ENCODE measurements around the gene GABRB3. TPM values are rescaled to one million over a fixed set of nuclear protein-coding genes. Genes with fewer than 3 reads are reported as not detected.

GABRB3 gene
- polyA plus RNA-seq, 1 donor (not counting 4 experiments of a cell fraction or from before 2014, with no cell fraction given) = 0.81 TPM

DNA sequence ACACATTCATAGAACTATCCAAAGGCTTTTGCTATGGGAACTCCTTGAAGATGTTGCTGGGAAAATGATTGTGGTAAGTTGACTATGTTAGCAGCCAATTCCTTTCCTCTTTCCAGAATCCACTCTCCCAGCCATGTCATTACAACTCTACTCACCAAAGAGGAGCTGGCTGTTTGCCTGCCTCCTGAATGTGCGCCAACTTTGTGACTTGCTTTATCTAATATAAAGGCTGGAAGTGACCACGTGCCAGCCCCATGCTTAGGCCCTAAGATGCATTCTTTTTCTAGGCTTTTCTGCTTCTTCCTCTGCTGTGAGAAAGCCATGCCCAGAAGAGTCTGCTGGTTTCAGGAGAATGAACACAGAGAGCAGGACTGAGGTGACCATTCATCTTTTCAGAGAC lies 182.2 kb downstream of the GABRB3 start:
- H3K79me2 ChIP-seq (ENCODE audit: control insufficient read depth, insufficient read depth, low read length) = no peaks in the 10 kb centered on the region
- no peak overlapping the region for H3K27ac ChIP-seq (ENCODE audit: control insufficient read depth, insufficient read depth, low read length)
- H3K9ac ChIP-seq (ENCODE audit: control insufficient read depth, extremely low read depth, insufficient read depth, low read length) = no peak overlapping the region
- H3K27me3 ChIP-seq (ENCODE audit: control insufficient read depth, extremely low read depth, insufficient read depth, low read length) = no peaks in the 10 kb centered on the region
- dilution Hi-C loops (cut with MboI; ENCODE audit: extremely low pct_ligation_motif_present, low sequenced_read_pairs) = no loop called here
- DNase-seq (ENCODE audit: low read depth, low spot score) (no peak), FAIRE-seq (no peak)
- no peaks in the 10 kb centered on the region for H3K9me1 ChIP-seq (ENCODE audit: control insufficient read depth, extremely low read depth, insufficient read depth, low read length)
- TF ChIP-seq CTCF (optimal IDR thresholded peaks at IDR 0.05 in 1 of 3, IDR thresholded peaks at IDR 0.05 in 1 of 3, conservative IDR thresholded peaks at IDR 0.05 in 1 of 3; ENCODE audit: extremely low read depth in 1 of 3, insufficient read depth in 2 of 3, low read length in 3 of 3) = no peak
- TF ChIP-seq EZH2 (IDR thresholded peaks at IDR 0.05; ENCODE audit: low read length) = no peak
- no peaks in the 10 kb centered on the region for H3K36me3 ChIP-seq (ENCODE audit: control insufficient read depth in 2 of 2, extremely low read depth in 1 of 2, insufficient read depth in 2 of 2, low read length in 2 of 2)
- H3K4me1 ChIP-seq (ENCODE audit: control insufficient read depth, extremely low read depth, insufficient read depth, low read length) = no peaks in the 10 kb centered on the region
- no peak overlapping the region for H3K4me3 ChIP-seq (ENCODE audit: control insufficient read depth in 2 of 3, extremely low read depth in 1 of 3, insufficient read depth in 2 of 3, low read depth in 1 of 3, low read length in 3 of 3)
- no peak overlapping the region for H3K4me2 ChIP-seq (ENCODE audit: control insufficient read depth, extremely low read depth, insufficient read depth, low read depth, low read length)
- no peaks in the 10 kb centered on the region for H4K20me1 ChIP-seq (ENCODE audit: control insufficient read depth, extremely low read depth, insufficient read depth, low read length)
- no peak overlapping the region for H2AFZ ChIP-seq (ENCODE audit: control insufficient read depth, low read length)
- H3K9me3 ChIP-seq (ENCODE audit: control insufficient read depth, low read depth, low read length) = peaks cover 1% of the 10 kb centered on the region

- no peaks in the 10 kb centered on the region for H3K4me1 ChIP-seq (ENCODE audit: control insufficient read depth, extremely low read depth, insufficient read depth, low read length)
- H3K79me2 ChIP-seq (ENCODE audit: control insufficient read depth, insufficient read depth, low read length) = no peaks in the 10 kb centered on the region
- TF ChIP-seq EZH2 (IDR thresholded peaks at IDR 0.05; ENCODE audit: low read length) (no peak), CTCF (optimal IDR thresholded peaks at IDR 0.05 in 1 of 3, IDR thresholded peaks at IDR 0.05 in 1 of 3, conservative IDR thresholded peaks at IDR 0.05 in 1 of 3; ENCODE audit: extremely low read depth in 1 of 3, insufficient read depth in 2 of 3, low read length in 3 of 3) (no peak)
- H3K36me3 ChIP-seq (ENCODE audit: control insufficient read depth in 2 of 2, extremely low read depth in 1 of 2, insufficient read depth in 2 of 2, low read length in 2 of 2) = no peaks in the 10 kb centered on the region
- FAIRE-seq (no peak), DNase-seq (ENCODE audit: low read depth, low spot score) (no peak)
- dilution Hi-C loops (cut with MboI; ENCODE audit: extremely low pct_ligation_motif_present, low sequenced_read_pairs) = no loop called here
- no peak overlapping the region for H3K4me2 ChIP-seq (ENCODE audit: control insufficient read depth, extremely low read depth, insufficient read depth, low read depth, low read length)
- H3K27ac ChIP-seq (ENCODE audit: control insufficient read depth, insufficient read depth, low read length) = no peak overlapping the region
- no peak overlapping the region for H3K4me3 ChIP-seq (ENCODE audit: control insufficient read depth in 2 of 3, extremely low read depth in 1 of 3, insufficient read depth in 2 of 3, low read depth in 1 of 3, low read length in 3 of 3)
- peaks cover 3% of the 10 kb centered on the region for H3K9me3 ChIP-seq (ENCODE audit: control insufficient read depth, low read depth, low read length)
- H4K20me1 ChIP-seq (ENCODE audit: control insufficient read depth, extremely low read depth, insufficient read depth, low read length) = no peaks in the 10 kb centered on the region
- H2AFZ ChIP-seq (ENCODE audit: control insufficient read depth, low read length) = no peak overlapping the region
- H3K9ac ChIP-seq (ENCODE audit: control insufficient read depth, extremely low read depth, insufficient read depth, low read length) = no peak overlapping the region
- H3K9me1 ChIP-seq (ENCODE audit: control insufficient read depth, extremely low read depth, insufficient read depth, low read length) = no peaks in the 10 kb centered on the region
- no peaks in the 10 kb centered on the region for H3K27me3 ChIP-seq (ENCODE audit: control insufficient read depth, extremely low read depth, insufficient read depth, low read length)
These were observed 190.0 kb downstream of the GABRB3 start for GRCh38 chr15:26582840-26583239.
